Stimulated activated CD8-positive, alpha-beta memory T cell treated with anti-CD3 and anti-CD28 coated beads, Interleukin-7, amount 100 ng/mL, for 48 hours (primary cell): ENCODE data around the gene RASAL2.
"Not testable (repeated sequence)": the region's sequence is repeated elsewhere in the genome, so short reads cannot be mapped to it uniquely, and the experiment has no call there.

ENCODE experiments used
- DNase-seq, 2 donors: peaks; one replicate each; pipeline ENCODE4 v3.0.0-alpha.2; 2020; ENCODE audit warnings: low read depth in 1 of 2; ENCODE audit errors: extremely low read depth in 1 of 2

Gene RASAL2

GRCh38 chr1:178273707-178274410 lies 180.0 kb downstream of the RASAL2 start:
- no peak for DNase-seq

- no peak for DNase-seq
Measured at GRCh38 chr1:178275049-178275448, 181.1 kb downstream of the RASAL2 start.

GRCh38 chr1:178275553-178275952 lies 181.6 kb downstream of the RASAL2 start:
- DNase-seq: no peak

GRCh38 chr1:178277793-178278530 lies 184.1 kb downstream of the RASAL2 start:
- DNase-seq: no peak

GRCh38 chr1:178278916-178279686 lies 185.2 kb downstream of the RASAL2 start:
- DNase-seq: no peak

GRCh38 chr1:178282949-178283367 lies 189.1 kb downstream of the RASAL2 start:
- no peak for DNase-seq

GRCh38 chr1:178283409-178283808 lies 189.5 kb downstream of the RASAL2 start:
- no peak for DNase-seq

DNA sequence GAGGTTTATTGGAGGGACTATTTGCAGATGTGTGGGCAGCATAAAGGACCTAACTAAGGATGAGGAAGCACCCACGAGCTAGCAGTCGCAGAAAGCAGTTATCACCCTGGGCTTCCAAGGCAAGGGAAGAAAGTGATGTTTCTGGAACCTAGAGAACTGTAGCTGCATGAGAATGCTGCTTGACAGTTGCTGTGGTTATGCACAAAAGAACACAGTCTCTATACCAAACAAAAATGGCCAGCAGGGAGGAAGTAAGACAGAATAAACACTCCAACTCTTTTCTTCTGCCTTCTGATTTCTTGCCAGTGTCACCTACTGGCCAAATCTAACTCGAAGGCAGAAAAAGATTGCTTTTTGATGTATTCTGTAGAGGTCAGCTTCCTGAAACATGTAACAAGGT lies 190.2 kb downstream of the RASAL2 start:
- no peak for DNase-seq

GRCh38 chr1:178291166-178291565 lies 197.3 kb downstream of the RASAL2 start:
- no peak for DNase-seq

DNA sequence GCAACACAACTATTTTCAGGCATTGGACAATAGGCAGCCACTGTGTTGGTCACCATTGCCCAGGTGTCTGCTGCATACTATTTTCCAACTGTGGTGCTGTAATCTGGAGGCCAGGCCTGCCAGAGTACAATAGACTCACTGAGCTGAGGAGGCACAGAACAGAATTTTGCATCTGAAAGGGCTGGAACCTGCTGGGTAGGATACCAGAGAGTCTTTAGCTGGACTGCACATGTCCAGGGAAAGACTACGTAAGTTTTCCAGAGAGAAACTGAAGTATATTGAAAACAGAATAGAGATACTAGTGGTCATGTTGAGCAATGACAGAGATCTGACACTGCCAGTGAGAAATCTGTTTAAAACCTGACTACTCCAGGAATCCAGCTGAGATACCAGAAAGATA lies 200.8 kb downstream of the RASAL2 start:
- DNase-seq: no peak

GRCh38 chr1:178300352-178300699 lies 206.4 kb downstream of the RASAL2 start:
- DNase-seq: no peak

- no peak for DNase-seq
Measured at GRCh38 chr1:178301141-178301540, 207.2 kb downstream of the RASAL2 start.

DNA sequence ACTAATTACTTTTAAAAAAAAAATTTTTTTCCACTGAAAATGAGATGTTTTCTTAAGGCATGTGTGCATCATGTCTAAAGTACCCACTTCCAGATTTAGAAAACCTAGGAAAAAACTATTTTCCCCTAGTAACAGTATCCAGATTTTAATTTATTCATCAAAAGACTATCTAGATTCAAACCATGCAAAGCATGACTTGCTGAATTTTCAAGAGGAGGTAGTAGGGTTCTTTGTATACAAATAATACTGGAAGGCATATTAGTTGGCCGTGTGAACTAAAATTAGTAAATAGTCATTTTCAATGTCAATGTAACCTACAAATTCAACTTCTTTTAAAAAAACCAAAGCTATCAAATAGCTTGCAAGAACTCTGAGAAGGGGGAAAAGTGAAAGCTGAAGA lies 213.4 kb downstream of the RASAL2 start:
- no peak for DNase-seq

DNA sequence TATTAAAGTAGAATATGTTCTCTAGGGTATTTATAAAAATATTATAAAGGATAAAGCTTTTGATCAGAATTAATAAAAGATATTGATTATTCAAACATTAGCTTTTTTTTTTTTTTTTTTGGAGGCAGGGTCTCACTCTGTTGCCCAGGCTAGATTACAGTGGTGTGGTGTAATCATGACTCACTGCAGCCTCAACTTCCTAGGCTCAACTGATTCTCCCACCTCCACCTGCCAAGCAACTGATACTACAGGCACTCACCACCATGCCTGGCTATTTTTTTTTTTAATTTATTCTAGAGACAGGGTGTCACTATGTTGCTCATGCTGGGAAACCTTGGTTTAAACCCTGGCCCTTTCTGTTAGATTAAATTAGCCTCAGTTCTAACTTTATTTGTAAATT lies 214.5 kb downstream of the RASAL2 start:
- DNase-seq: no peak

DNA sequence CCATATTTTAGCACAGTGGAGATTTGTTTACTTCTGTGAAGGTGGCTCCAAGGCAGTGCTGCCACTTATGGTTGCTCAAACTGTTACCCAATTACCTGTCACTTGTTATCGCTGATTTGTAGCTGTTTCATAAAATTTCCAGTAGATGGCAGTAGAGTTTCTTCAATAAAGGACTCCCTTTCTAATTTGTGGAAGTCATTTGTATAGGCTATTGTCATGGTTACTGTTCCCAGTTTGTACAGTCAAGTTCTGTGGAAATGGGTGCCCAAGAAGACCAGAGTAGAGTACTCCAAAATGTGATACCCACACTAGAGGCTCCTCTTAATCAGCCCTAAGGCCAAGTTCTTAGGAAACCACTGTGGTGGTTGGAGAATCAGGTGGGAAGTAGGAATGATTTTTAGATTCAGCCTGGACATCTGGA lies 216.8 kb downstream of the RASAL2 start:
- no peak for DNase-seq

GRCh38 chr1:178311164-178311563 lies 217.3 kb downstream of the RASAL2 start:
- no peak for DNase-seq

GRCh38 chr1:178320280-178320982 lies 226.5 kb downstream of the RASAL2 start:
- DNase-seq: not testable (repeated sequence)

DNA sequence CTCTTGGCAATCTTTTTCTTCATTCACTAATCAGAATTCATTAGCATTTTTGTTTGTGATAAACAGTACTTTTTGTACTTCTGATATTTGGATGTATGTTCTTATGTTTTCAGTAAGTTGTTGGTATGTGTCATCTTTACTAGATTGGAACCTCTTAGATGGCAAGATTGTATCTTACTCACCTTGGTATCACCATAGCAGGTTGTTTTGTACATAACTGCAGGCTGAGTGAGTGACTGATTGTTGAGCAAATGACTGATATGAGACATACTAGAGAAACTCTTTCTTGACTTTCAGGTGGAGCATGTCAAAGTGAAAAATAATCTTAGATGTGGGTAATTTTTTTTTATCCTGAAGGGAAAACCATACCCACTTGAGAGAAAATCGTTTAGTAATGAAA lies 229.2 kb downstream of the RASAL2 start:
- no peak for DNase-seq

- DNase-seq: no peak
Measured at GRCh38 chr1:178324003-178324402, 230.1 kb downstream of the RASAL2 start.

GRCh38 chr1:178328728-178329127 lies 234.8 kb downstream of the RASAL2 start:
- no peak for DNase-seq

DNA sequence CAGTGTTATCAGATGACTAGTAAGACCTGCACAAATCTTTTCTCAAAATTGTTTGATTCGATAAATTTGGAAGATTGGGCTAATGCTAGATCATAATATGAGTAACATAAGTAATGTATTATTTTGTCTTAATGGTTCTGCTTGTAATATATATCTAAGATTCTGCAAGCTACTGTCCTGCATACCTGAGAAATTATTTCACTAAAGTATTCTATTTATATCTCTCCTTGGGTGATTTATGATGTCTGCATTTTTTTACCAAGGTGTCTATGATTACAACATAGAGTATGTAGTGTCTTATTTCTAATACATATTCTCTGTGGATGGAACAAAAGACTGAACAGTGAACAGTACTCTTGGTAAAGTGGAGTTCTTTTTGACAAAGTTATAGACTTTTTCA lies 236.2 kb downstream of the RASAL2 start:
- no peak for DNase-seq
